SK-N-MC (cell line): Measurements from ENCODE around the gene RAP1GAP.
A peak's percentile ranks its signal among the peaks of the same experiment; 100 is the strongest.

Experiments used
- DNase-seq: peaks from one replicate; pipeline ENCODE4 v3.0.0-alpha.2; 2011; ENCODE audit warnings: low read depth, low spot score
- H3K27ac ChIP-seq: fragments of 200-600 bp; sonication (generic); 2 replicates; pipeline ENCODE4 v1.5.1; 2016; ENCODE audit warnings: mixed run types
- H3K36me3 ChIP-seq: fragments of 200-600 bp; sonication (generic); 2 replicates; pipeline ENCODE4 v1.6.1; 2017; ENCODE audit warnings: antibody characterized with exemption, low read length, mixed read lengths; ENCODE audit not compliant: insufficient read depth
- H3K4me3 ChIP-seq: fragments of 200-600 bp; sonication (generic); 2 replicates; pipeline ENCODE4 v1.5.1; 2016
- H3K9ac ChIP-seq: fragments of 200-600 bp; sonication (generic); 2 replicates; pipeline ENCODE4 v1.8.0; 2017; ENCODE audit warnings: mixed run types, mixed read lengths; ENCODE audit not compliant: insufficient read length
- H3K9me3 ChIP-seq: fragments of 200-600 bp; sonication (generic); 2 replicates; pipeline ENCODE4 v1.6.1; 2017; ENCODE audit warnings: low read depth, mild to moderate bottlenecking, antibody characterized with exemption, low read length, moderate library complexity, mixed read lengths
- EZH2 ChIP-seq: fragments of 200-600 bp; sonication (generic); IDR thresholded peaks from one replicate; pipeline ENCODE4 v1.6.1; 2017; ENCODE audit warnings: antibody characterized with exemption
- FOXP2 ChIP-seq: optimal IDR thresholded peaks from 2 replicates; pipeline ENCODE3; 2011; ENCODE audit warnings: mild to moderate bottlenecking, moderate library complexity; ENCODE audit not compliant: insufficient read depth; ENCODE audit errors: extremely low read length, control extremely low read depth
- POLR2AphosphoS5 ChIP-seq: IDR thresholded peaks from 2 replicates; pipeline ENCODE4 v1.6.1; 2012; ENCODE audit warnings: mild to moderate bottlenecking, low read depth, low read length, borderline replicate concordance

RAP1GAP gene

GRCh38 chr1:21630571-21631343 is 38.4 kb downstream of the RAP1GAP start:
- Histone ChIP-seq H3K9me3 (no peaks in the 10 kb centered on the region), H3K4me3 (no peak overlapping the region), H3K27ac (no peak overlapping the region), H3K36me3 (no peaks in the 10 kb centered on the region; the same call in 1 of the 2 replicates), H3K9ac (no peak overlapping the region)
- no peak for TF ChIP-seq FOXP2
- TF ChIP-seq POLR2AphosphoS5 = no peak
- no peak for TF ChIP-seq EZH2
- DNase-seq = no peak

GRCh38 chr1:21629971-21630370 is 39.2 kb downstream of the RAP1GAP start:
- H3K9ac ChIP-seq = no peak overlapping the region
- H3K27ac ChIP-seq = no peak overlapping the region
- no peaks in the 10 kb centered on the region; the same call in 1 of the 2 replicates for H3K36me3 ChIP-seq
- TF ChIP-seq FOXP2 = no peak
- TF ChIP-seq EZH2 = no peak
- no peak for TF ChIP-seq POLR2AphosphoS5
- DNase-seq = no peak
- H3K9me3 ChIP-seq = no peaks in the 10 kb centered on the region
- no peak overlapping the region for H3K4me3 ChIP-seq

- TF ChIP-seq POLR2AphosphoS5 (no peak), FOXP2 (no peak), EZH2 (no peak)
- no peaks in the 10 kb centered on the region; the same call in 1 of the 2 replicates for H3K36me3 ChIP-seq
- H3K27ac ChIP-seq = peak overlapping the region; percentile 42; the same call in 1 of the 2 replicates
- H3K4me3 ChIP-seq = 0 out of 2 replicates have a peak overlapping the region, but pooled peaks have one; percentile 18
- DNase-seq = no peak
- no peak overlapping the region for H3K9ac ChIP-seq
- no peaks in the 10 kb centered on the region for H3K9me3 ChIP-seq
Observed at GRCh38 chr1:21628798-21629393, 40.3 kb downstream of the RAP1GAP start.

- no peak for DNase-seq
- Histone ChIP-seq H3K9me3 (no peaks in the 10 kb centered on the region), H3K4me3 (no peak overlapping the region), H3K9ac (no peak overlapping the region), H3K36me3 (no peaks in the 10 kb centered on the region; the same call in 1 of the 2 replicates), H3K27ac (no peak overlapping the region)
- TF ChIP-seq POLR2AphosphoS5 (no peak), FOXP2 (no peak), EZH2 (no peak)
Observed at GRCh38 chr1:21626921-21627339, 42.2 kb downstream of the RAP1GAP start.

DNA sequence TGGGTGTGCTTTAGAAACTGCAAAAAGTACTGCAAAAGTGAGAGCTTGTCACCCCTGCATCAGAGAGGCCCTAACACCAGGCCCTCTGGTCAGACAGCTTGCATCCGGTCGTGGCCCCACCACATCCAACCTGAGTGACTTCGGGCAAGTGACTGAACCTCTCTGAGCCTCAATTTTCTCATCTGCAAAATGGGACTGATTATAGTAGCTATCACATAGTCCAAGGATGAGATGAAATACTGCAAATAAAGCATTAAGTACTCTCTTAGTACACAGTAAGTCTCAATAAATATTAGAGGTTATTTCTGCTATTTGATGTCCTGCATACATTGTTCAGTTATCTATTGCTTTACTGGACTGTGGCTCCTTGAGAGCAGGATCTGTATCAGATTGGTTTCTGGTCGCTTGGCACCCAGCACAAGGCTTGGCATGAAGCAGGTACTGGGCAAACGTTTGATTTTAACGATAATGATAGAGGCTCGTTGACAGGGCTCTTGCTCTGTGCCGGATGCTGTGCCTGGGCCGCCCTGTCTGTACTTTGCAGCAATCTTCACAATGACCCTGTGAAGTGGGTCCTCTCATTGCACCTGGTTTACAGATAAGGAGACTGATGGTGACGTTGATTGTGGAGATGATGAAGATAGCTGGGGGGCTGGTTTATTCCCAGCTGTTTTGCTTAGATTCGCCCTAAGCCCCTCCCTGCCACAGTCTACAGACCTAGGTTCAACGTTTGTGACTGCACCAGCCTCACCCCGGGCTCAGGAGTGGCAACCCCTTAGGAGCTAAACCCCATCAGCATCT is 43.6 kb downstream of the RAP1GAP start:
- no peak for DNase-seq
- Histone ChIP-seq H3K36me3 (no peaks in the 10 kb centered on the region; the same call in 1 of the 2 replicates), H3K4me3 (no peak overlapping the region), H3K9me3 (no peaks in the 10 kb centered on the region), H3K27ac (peak overlapping the region; percentile 84), H3K9ac (no peak overlapping the region)
- no peak for TF ChIP-seq POLR2AphosphoS5
- TF ChIP-seq EZH2 = no peak
- TF ChIP-seq FOXP2 = no peak

GRCh38 chr1:21624571-21625389 is 44.4 kb downstream of the RAP1GAP start:
- peak overlapping the region; percentile 38; the same call in 1 of the 2 replicates for H3K4me3 ChIP-seq
- H3K9ac ChIP-seq = no peak overlapping the region
- no peak for TF ChIP-seq POLR2AphosphoS5
- TF ChIP-seq FOXP2 = no peak
- no peak for TF ChIP-seq EZH2
- no peaks in the 10 kb centered on the region for H3K9me3 ChIP-seq
- H3K27ac ChIP-seq = peak overlapping the region; percentile 84
- DNase-seq = no peak
- no peaks in the 10 kb centered on the region; the same call in 1 of the 2 replicates for H3K36me3 ChIP-seq

DNA sequence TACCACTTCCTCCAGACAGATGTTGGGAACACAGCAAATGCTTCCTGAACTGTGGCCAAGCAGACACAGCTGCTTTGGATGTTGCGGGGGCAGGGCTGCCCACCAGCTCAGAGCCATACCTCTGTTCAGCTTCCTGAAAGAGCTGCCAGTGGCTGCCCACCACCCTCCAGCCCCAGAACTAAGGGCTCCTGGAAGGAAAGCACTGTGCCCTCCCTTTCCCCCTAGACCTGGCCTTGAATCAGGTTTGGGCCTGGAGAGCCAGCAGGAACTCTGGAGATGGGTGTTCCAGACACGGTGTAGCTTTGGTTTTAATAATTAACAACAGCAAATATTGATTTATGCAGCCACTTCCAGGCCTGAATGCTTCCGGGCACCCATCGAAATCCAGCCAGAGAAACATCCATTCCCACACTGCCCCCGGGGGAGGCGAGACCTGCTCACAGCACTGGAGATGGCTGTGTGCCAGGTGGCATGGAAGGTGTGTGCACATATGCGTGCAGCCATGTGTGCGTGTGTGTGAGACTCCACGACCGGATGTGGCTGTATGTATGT is 45.7 kb downstream of the RAP1GAP start:
- Histone ChIP-seq H3K36me3 (no peaks in the 10 kb centered on the region; the same call in 1 of the 2 replicates), H3K9ac (peak overlapping the region; percentile 47), H3K9me3 (no peaks in the 10 kb centered on the region), H3K4me3 (peak overlapping the region; percentile 73), H3K27ac (peak overlapping the region; percentile 84)
- no peak for DNase-seq
- no peak for TF ChIP-seq FOXP2
